ENCODE measurements around the gene BEX3. TPM values are rescaled to one million over a fixed set of nuclear protein-coding genes. Genes with fewer than 3 reads are reported as not detected.
"Not testable (repeated sequence)": the region's sequence is repeated elsewhere in the genome, so short reads cannot be mapped to it uniquely, and the experiment has no call there.

BEX3 gene
- total RNA-seq, 2 experiments from 2014 or later = 18.6 to 20.0 TPM

DNA sequence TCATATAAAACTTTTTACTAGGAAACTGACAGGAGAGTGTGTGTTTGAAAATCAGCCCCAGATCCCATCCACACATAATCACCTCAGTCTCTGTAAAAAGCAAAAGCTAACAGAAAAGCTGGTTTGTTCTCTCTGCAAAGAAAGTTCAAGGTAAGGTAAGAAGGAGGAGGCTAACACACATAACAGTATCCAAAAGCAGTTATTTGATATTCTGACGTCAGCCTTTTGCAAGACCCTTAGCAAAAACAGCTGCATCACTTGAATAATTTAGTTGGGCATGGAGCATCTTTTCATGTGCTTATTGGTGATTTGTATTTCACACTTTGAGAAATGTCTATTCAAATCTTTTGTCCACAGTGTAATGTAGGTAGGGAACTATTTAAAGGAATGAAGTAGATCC is 14.5 kb upstream of the BEX3 start:
- ChIA-PET CTCF (interaction anchor here (1.2 kb wide), 1 partner anchor 102 kb away, joined by 3 read pairs; no protein-coding TSS in a partner anchor), POLR2A (no interaction called here)
- no peak for DNase-seq
- Mint-ChIP-seq H3K36me3 (ENCODE audit: low read depth) (no peaks in the 10 kb centered on the region), H3K27ac (no peak overlapping the region), H3K27me3 (no peaks in the 10 kb centered on the region), H3K4me1 (no peaks in the 10 kb centered on the region), H3K4me3 (no peak overlapping the region), H3K9me3 (no peaks in the 10 kb centered on the region)

GRCh38 chrX:103362474-103362873 is 13.9 kb upstream of the BEX3 start:
- ChIA-PET POLR2A (no interaction called here), CTCF (no interaction called here)
- Mint-ChIP-seq H3K9me3 (no peaks in the 10 kb centered on the region), H3K27ac (no peak overlapping the region), H3K4me3 (no peak overlapping the region), H3K4me1 (no peaks in the 10 kb centered on the region), H3K27me3 (no peaks in the 10 kb centered on the region), H3K36me3 (ENCODE audit: low read depth) (no peaks in the 10 kb centered on the region)
- DNase-seq = no peak

DNA sequence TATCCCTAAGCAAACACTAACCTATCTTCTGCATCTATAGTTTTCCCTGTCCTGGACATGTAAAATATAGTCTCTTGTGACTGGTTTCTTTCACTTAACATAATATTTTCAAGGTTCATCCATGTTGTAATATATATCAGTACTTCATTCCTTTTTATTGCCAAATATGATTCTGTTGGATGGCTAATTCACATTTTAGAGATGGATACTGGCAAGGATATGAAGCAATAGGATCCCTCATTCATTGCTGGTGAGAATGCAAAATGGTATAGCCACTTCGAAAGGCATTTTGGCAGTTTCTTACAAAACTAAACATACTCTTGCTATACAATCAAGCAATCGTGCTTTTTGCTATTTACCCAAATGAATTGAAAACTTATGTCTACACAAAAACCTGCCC is 13.3 kb upstream of the BEX3 start:
- Mint-ChIP-seq H3K9me3 (no peaks in the 10 kb centered on the region), H3K36me3 (ENCODE audit: low read depth) (no peaks in the 10 kb centered on the region), H3K4me1 (no peaks in the 10 kb centered on the region), H3K27me3 (no peaks in the 10 kb centered on the region), H3K27ac (no peak overlapping the region), H3K4me3 (no peak overlapping the region)
- DNase-seq = no peak
- ChIA-PET CTCF (interaction anchor here (0.6 kb wide), 1 partner anchor 102 kb away, joined by 3 read pairs; no protein-coding TSS in a partner anchor), POLR2A (no interaction called here)

DNA sequence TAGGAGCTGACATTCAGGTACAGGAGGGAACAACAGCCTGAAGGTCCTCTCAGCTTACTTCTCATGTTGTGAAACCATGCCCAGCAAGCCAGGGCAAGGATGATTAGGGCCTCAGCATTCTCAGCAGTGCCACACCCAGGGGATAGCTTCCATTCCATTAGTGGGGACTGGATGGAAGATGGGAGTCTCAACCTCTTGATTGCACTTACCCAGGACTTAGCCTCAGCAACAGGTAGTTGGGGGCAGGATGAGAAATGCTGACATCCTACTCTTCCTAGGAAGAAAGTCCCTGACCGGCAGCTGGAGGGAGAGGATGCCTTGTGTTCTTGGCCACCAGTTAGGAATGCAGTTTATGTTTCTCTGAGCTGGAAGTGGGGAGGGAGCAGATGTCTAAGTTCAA is 8.8 kb upstream of the BEX3 start:
- POLR2A ChIA-PET = no interaction called here

DNA sequence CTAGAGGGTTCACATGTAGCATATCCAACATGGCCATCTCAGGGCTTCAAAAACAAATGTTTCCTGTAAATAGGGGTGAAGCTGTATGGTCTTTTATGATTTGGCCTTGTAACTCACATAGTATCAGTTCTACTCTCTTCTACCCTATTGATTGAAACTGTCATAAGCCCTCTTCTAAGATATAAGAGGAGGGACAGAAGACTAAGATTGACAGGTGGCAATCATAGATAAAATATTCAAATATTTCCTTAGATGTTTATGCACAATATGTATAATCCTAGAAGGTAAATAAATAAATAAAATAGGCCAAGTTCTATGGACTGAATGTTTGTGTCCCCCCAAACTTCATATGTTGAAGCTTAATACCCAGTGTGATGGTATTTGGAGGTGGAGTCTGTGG is 6.9 kb upstream of the BEX3 start:
- no peaks in the 10 kb centered on the region for H3K36me3 Mint-ChIP-seq (ENCODE audit: low read depth)
- CTCF ChIA-PET = no interaction called here
- H3K27me3 Mint-ChIP-seq = peaks cover 1% of the 10 kb centered on the region
- H3K27ac Mint-ChIP-seq = no peak overlapping the region
- H3K4me1 Mint-ChIP-seq = no peaks in the 10 kb centered on the region
- POLR2A ChIA-PET = no interaction called here
- no peaks in the 10 kb centered on the region for H3K9me3 Mint-ChIP-seq
- DNase-seq = no peak
- no peak overlapping the region for H3K4me3 Mint-ChIP-seq

More for the DNA sequence above, 8.8 kb upstream of the BEX3 start:
- Mint-ChIP-seq H3K27me3 (peaks cover 1% of the 10 kb centered on the region), H3K27ac (no peak overlapping the region), H3K36me3 (ENCODE audit: low read depth) (no peaks in the 10 kb centered on the region), H3K4me1 (no peaks in the 10 kb centered on the region), H3K9me3 (no peaks in the 10 kb centered on the region), H3K4me3 (no peak overlapping the region)
- no peak for DNase-seq
- CTCF ChIA-PET = interaction anchor here (1.4 kb wide), 1 partner anchor 96 kb away, joined by 6 read pairs; no protein-coding TSS in a partner anchor

- ChIA-PET CTCF (no interaction called here), POLR2A (no interaction called here)
- H3K36me3 Mint-ChIP-seq (ENCODE audit: low read depth) = no peaks in the 10 kb centered on the region
- peaks cover 6% of the 10 kb centered on the region for H3K4me1 Mint-ChIP-seq
- DNase-seq = no peak
- H3K4me3 Mint-ChIP-seq = no peak overlapping the region
- no peak overlapping the region for H3K27ac Mint-ChIP-seq
- H3K9me3 Mint-ChIP-seq = no peaks in the 10 kb centered on the region
- H3K27me3 Mint-ChIP-seq = peaks cover 1% of the 10 kb centered on the region
Measured at GRCh38 chrX:103372886-103373285, 3.5 kb upstream of the BEX3 start.

DNA sequence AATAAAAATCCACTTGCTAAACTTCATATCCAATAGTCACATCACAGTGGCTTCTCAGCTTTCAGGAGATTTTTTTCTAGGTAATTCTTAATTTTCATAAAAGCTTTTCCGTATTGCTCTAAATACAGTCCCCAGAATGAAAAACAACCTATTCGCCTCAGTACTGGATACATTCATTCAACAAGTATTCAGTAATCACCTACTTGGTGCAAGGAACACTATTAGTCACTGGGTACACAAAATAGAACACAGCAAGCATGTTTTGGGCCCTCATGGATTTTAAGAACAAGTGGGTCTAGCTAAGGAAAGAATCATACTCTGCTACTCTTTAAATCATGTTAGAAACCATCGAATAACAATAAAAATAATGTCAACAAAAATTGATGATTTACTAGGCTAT is 2.8 kb upstream of the BEX3 start:
- H3K36me3 Mint-ChIP-seq (ENCODE audit: low read depth) = no peaks in the 10 kb centered on the region
- CTCF ChIA-PET = no interaction called here
- no peak overlapping the region for H3K4me3 Mint-ChIP-seq
- POLR2A ChIA-PET = no interaction called here
- no peak for DNase-seq
- H3K27ac Mint-ChIP-seq = no peak overlapping the region
- H3K4me1 Mint-ChIP-seq = peaks cover 6% of the 10 kb centered on the region
- no peaks in the 10 kb centered on the region for H3K9me3 Mint-ChIP-seq
- peaks cover 1% of the 10 kb centered on the region for H3K27me3 Mint-ChIP-seq

DNA sequence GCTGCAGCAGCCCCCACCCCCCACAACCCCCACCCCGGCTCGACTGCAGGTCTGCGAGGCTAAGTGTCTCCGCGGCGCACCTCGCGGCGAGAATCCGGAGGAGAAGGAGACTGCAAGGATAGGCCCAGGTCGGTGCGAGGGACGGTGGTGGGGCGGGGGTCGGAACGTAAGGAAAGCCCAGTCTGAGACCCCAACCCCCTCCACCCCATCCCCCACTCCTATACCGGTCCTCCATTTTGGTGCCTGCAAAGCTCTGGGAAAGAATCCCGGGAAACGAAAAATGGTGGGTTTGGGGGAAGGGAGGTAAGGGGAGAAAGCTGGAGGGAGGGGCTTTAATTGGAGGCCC is 614 bp downstream of the BEX3 start:
- Mint-ChIP-seq H3K9me3 (no peaks in the 10 kb centered on the region), H3K36me3 (ENCODE audit: low read depth) (no peaks in the 10 kb centered on the region), H3K27me3 (peaks cover 1% of the 10 kb centered on the region), H3K4me1 (peaks cover 6% of the 10 kb centered on the region), H3K4me3 (peak overlapping the region; percentile 67), H3K27ac (no peak overlapping the region)
- ChIA-PET CTCF (interaction anchor here (1.4 kb wide), 1 partner anchor 34 kb away, joined by 3 read pairs; no protein-coding TSS in a partner anchor), POLR2A (no interaction called here)
- no peak for DNase-seq

DNA sequence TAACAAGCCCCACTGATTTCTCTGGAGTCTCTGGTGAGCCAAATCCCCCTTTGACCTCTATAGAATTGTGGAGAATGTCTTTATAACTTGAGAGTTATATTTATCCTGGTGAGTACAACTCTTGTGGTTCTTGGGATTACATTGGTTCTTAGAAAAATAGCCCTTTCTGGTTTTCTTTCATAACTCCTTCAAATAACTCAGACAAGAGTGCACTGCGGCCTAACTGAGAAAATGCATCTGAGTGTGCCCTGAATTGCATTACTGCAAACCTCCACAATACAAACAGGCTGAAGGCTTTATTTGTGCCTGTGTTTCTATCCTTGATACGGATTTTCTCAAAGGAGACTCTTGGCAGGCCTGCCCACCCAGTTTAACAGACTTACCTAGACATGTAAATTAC is 2.7 kb downstream of the BEX3 start:
- ChIA-PET POLR2A (no interaction called here), CTCF (no interaction called here)
- DNase-seq = no peak
- H3K4me3 Mint-ChIP-seq = no peak overlapping the region
- H3K9me3 Mint-ChIP-seq = no peaks in the 10 kb centered on the region
- peaks cover 4% of the 10 kb centered on the region for H3K27me3 Mint-ChIP-seq
- H3K4me1 Mint-ChIP-seq = peaks cover 6% of the 10 kb centered on the region
- H3K27ac Mint-ChIP-seq = no peak overlapping the region
- H3K36me3 Mint-ChIP-seq (ENCODE audit: low read depth) = no peaks in the 10 kb centered on the region

DNA sequence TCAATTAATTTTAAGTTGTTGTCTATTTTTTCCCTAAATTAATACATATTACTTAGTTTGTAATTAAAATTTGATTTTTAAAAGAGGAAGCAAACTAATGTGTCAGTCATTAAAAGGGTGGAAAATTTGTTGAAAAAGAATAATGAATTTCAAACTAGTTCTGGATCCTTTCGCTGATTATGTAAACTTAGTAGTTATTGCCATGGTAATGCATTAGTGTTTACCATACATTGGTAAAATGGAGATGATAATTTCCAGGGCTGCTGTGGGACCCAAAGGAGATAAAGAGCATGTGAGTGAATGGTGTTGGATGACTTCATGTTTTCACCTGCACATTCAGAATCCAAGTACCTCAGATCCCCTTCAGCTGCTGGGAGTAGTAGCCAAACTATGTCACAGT is 6.5 kb downstream of the BEX3 start:
- ChIA-PET POLR2A (no interaction called here), CTCF (no interaction called here)
- H3K9me3 Mint-ChIP-seq = no peaks in the 10 kb centered on the region
- no peak overlapping the region for H3K27ac Mint-ChIP-seq
- H3K27me3 Mint-ChIP-seq = peaks cover 7% of the 10 kb centered on the region
- H3K4me1 Mint-ChIP-seq = no peaks in the 10 kb centered on the region
- no peak for DNase-seq
- H3K36me3 Mint-ChIP-seq (ENCODE audit: low read depth) = no peaks in the 10 kb centered on the region
- H3K4me3 Mint-ChIP-seq = no peak overlapping the region

DNA sequence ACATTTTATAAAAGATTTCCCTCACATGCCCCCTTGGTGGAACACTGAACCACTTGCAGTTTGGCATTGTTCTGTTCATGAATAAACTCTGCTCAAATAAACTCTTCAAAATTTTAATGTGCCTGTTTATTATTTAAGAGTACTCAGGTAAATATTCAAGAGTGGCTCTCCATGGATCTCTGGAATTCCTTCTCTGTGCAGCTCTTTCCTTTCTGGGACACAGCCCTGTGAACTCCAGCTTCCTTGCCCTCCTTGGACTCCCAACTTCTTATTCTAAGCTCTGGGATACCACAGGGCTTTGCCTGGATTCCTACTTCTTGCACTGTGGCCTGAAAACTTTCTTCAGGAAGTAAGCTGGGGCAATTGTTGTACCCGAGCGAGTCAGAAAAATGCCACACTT is 8.3 kb downstream of the BEX3 start:
- POLR2A ChIA-PET = no interaction called here
- CTCF ChIA-PET = no interaction called here
- H3K9me3 Mint-ChIP-seq = no peaks in the 10 kb centered on the region
- no peak overlapping the region for H3K27ac Mint-ChIP-seq
- peaks cover 11% of the 10 kb centered on the region for H3K27me3 Mint-ChIP-seq
- H3K36me3 Mint-ChIP-seq (ENCODE audit: low read depth) = no peaks in the 10 kb centered on the region
- no peaks in the 10 kb centered on the region for H3K4me1 Mint-ChIP-seq
- no peak overlapping the region for H3K4me3 Mint-ChIP-seq
- DNase-seq = no peak

GRCh38 chrX:103385283-103385830 is 9.0 kb downstream of the BEX3 start:
- H3K4me1 Mint-ChIP-seq; CTCF ChIA-PET; H3K36me3 Mint-ChIP-seq (ENCODE audit: low read depth); H3K4me3 Mint-ChIP-seq; H3K9me3 Mint-ChIP-seq; H3K27ac Mint-ChIP-seq; POLR2A ChIA-PET; DNase-seq: not testable (repeated sequence)
- H3K27me3 Mint-ChIP-seq = peaks cover 13% of the 10 kb centered on the region

- H3K27me3 Mint-ChIP-seq = peaks cover 17% of the 10 kb centered on the region
- peaks cover 2% of the 10 kb centered on the region for H3K4me1 Mint-ChIP-seq
- no peaks in the 10 kb centered on the region for H3K36me3 Mint-ChIP-seq (ENCODE audit: low read depth)
- H3K27ac Mint-ChIP-seq = no peak overlapping the region
- H3K9me3 Mint-ChIP-seq = no peaks in the 10 kb centered on the region
- CTCF ChIA-PET = no interaction called here
- POLR2A ChIA-PET = no interaction called here
- no peak overlapping the region for H3K4me3 Mint-ChIP-seq
- no peak for DNase-seq
Measured at GRCh38 chrX:103386332-103386731, 10.0 kb downstream of the BEX3 start.

DNA sequence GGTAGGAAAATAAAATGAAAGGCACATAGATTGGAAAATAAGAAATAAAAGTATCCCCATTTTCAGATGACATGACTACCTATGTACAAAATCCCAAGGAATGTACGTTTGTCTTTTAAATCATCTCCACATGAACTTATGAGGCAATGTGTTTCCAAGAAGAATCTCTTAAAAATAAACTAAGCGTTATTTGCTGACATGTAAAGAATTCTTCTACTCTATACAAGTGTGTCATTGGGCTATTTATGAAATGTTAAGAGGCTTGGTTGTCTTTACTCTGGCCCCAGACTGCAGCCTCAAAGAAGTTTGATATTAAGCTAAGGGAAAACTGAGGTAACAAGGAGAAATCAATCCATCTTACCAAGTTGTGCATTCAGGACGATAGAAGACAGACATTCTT is 17.1 kb downstream of the BEX3 start:
- no peak for DNase-seq
- Mint-ChIP-seq H3K27me3 (peaks cover 9% of the 10 kb centered on the region), H3K27ac (no peak overlapping the region), H3K4me3 (no peak overlapping the region), H3K4me1 (peaks cover 5% of the 10 kb centered on the region), H3K9me3 (no peaks in the 10 kb centered on the region), H3K36me3 (ENCODE audit: low read depth) (no peaks in the 10 kb centered on the region)
- ChIA-PET CTCF (no interaction called here), POLR2A (no interaction called here)

GRCh38 chrX:103396186-103396585 is 19.8 kb downstream of the BEX3 start:
- peaks cover 7% of the 10 kb centered on the region for H3K4me1 Mint-ChIP-seq
- H3K27me3 Mint-ChIP-seq = no peaks in the 10 kb centered on the region
- CTCF ChIA-PET = no interaction called here
- POLR2A ChIA-PET = no interaction called here
- no peak overlapping the region for H3K4me3 Mint-ChIP-seq
- no peak overlapping the region for H3K27ac Mint-ChIP-seq
- no peaks in the 10 kb centered on the region for H3K36me3 Mint-ChIP-seq (ENCODE audit: low read depth)
- no peaks in the 10 kb centered on the region for H3K9me3 Mint-ChIP-seq
- DNase-seq = no peak

Measured in activated CD4-positive, alpha-beta memory T cell treated with anti-CD3 and anti-CD28 coated beads, Interleukin-2, amount 10 ng/mL, durations not matched to agents 7 days and 5 days (primary cell).